ENCODE measurements around the gene FBXL20. TPM values are rescaled to one million over a fixed set of nuclear protein-coding genes. Genes with fewer than 3 reads are reported as not detected.

The FBXL20 gene
- total and polyA plus RNA-seq, 10 of the 15 experiments (the other 5 are each of a cell fraction or from before 2014, with no cell fraction given): 1.2 to 8.3 (median 4.4) TPM

DNA sequence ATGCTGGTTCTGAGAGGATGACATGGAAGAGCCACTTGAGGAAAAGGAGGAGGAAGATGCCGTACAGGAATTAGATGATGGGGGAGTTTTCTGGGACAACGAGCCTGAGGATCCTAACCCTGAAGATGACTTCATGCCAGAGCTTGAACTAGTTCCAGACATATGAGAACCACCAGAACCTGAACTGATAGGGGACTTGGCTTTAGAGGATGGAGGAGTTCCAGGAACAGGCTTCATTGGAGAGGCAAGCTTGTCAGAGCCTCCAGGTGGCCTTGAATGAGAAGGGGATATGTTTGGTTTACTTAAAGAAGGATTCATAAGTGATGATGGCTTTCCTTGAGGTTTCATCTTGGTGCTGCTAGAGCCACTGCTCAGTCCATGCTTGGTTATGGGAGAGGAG is 6.9 kb upstream of the FBXL20 start:
- no peak for DNase-seq (ENCODE audit: low read depth, low spot score)
- POLR2A ChIA-PET: no interaction called here
- Histone ChIP-seq H3K79me2 (ENCODE audit: control insufficient read depth, insufficient read depth, low read length) (no peaks in the 10 kb centered on the region), H2AFZ (ENCODE audit: control insufficient read depth, low read depth, low read length) (no peak overlapping the region), H3K9ac (ENCODE audit: control insufficient read depth, insufficient read depth, low read length) (no peak overlapping the region), H3K4me2 (ENCODE audit: control insufficient read depth, insufficient read depth) (no peak overlapping the region), H3K4me1 (ENCODE audit: control insufficient read depth, insufficient read depth, low read length) (no peaks in the 10 kb centered on the region), H3K36me3 (ENCODE audit: control insufficient read depth in 2 of 2, insufficient read depth in 2 of 2, low read length in 1 of 2) (peaks cover 19 to 35% of the 10 kb centered on the region in 2 experiments; a peak in 3 of 4 replicates), H3K27ac (ENCODE audit: control insufficient read depth, insufficient read depth) (no peak overlapping the region), H4K20me1 (ENCODE audit: control insufficient read depth, insufficient read depth) (no peaks in the 10 kb centered on the region), H3K27me3 (replicated peaks in 1 of 2; ENCODE audit: control insufficient read depth in 2 of 2, insufficient read depth in 2 of 2, low read length in 1 of 2) (no peaks in the 10 kb centered on the region), H3K4me3 (no peak overlapping the region), H3K9me3 (replicated peaks; ENCODE audit: control insufficient read depth, insufficient read depth, low read length) (no peaks in the 10 kb centered on the region)
- intact Hi-C loops (cut with micrococcal nuclease; ENCODE audit: unreplicated experiment): no loop called here
- in situ Hi-C loops (cut with MboI): no loop called here
- CTCF ChIA-PET: no interaction called here
- no peak for FAIRE-seq
- no TSS peak for BruUV-seq (replicated peaks)
- RAD21 ChIA-PET (ENCODE audit: unreplicated experiment): no interaction called here
- WGBS (ENCODE audit: insufficient coverage, insufficient replicate concordance, low lambda C conversion rate, missing lambda C conversion rate): 100% methylated on average over 2 of the region's 2 CpGs
- SMC1A ChIA-PET (ENCODE audit: uncharacterized antibody, unreplicated experiment): no interaction called here
- no peak for TF ChIP-seq HCFC1 (IDR thresholded peaks at IDR 0.05; ENCODE audit: low read length)
- TF ChIP-seq RELA (IDR thresholded peaks at IDR 0.05; ENCODE audit: borderline replicate concordance, partially characterized antibody): no peak
- no peak for TF ChIP-seq CHD4 (IDR thresholded peaks at IDR 0.05)
- no peak for TF ChIP-seq GATAD2B (conservative IDR thresholded peaks at IDR 0.05; ENCODE audit: low read depth)
- no peak for TF ChIP-seq EP300 (IDR thresholded peaks at IDR 0.05; ENCODE audit: borderline replicate concordance in 1 of 2, control insufficient read depth in 1 of 2, low read depth in 2 of 2, low read length in 2 of 2)
- no peak for TF ChIP-seq CEBPB (IDR thresholded peaks at IDR 0.05; ENCODE audit: borderline replicate concordance in 1 of 2, low read depth in 2 of 2, low read length in 2 of 2)
- TF ChIP-seq YBX1 (IDR thresholded peaks at IDR 0.05): no peak
- TF ChIP-seq E2F8 (IDR thresholded peaks at IDR 0.05; ENCODE audit: low read depth, partially characterized antibody): no peak
- no peak for TF ChIP-seq USF2 (IDR thresholded peaks at IDR 0.05; ENCODE audit: borderline replicate concordance, low read depth, low read length)
- no peak for TF ChIP-seq FOS (IDR thresholded peaks at IDR 0.05; ENCODE audit: borderline replicate concordance, extremely low read depth, insufficient read length)
- no peak for ATAC-seq

All from GM12878 (cell line).